ENCODE data around the gene NAPEPLD. TPM values are rescaled to one million over a fixed set of nuclear protein-coding genes. Genes with fewer than 3 reads are reported as not detected.
A peak's percentile ranks its signal among the peaks of the same experiment; 100 is the strongest.
"Not testable (repeated sequence)": the region's sequence is repeated elsewhere in the genome, so short reads cannot be mapped to it uniquely, and the experiment has no call there.

NAPEPLD gene
- polyA plus RNA-seq, 6 donors from 2014 or later, result 6.0 to 9.6 (median 6.6) TPM

- H3K27me3 Mint-ChIP-seq, result no peaks in the 10 kb centered on the region
- peak overlapping the region in 1 of 8 donors; percentile 45 for H3K4me3 Mint-ChIP-seq
- DNase-seq (no peak), ATAC-seq (ENCODE audit: low read depth in 2 of 2) (no peak)
- H3K36me3 Mint-ChIP-seq, result no peaks in the 10 kb centered on the region
- no peaks in the 10 kb centered on the region for H3K4me1 Mint-ChIP-seq
- no peaks in the 10 kb centered on the region for H3K9me3 Mint-ChIP-seq
- peak overlapping the region in 1 of 6 donors; percentile 74 for H3K27ac Mint-ChIP-seq
Measured at GRCh38 chr7:103058122-103058521, 90.8 kb downstream of the NAPEPLD start.

- ATAC-seq (ENCODE audit: low read depth in 2 of 2); DNase-seq: not testable (repeated sequence)
Measured at GRCh38 chr7:103056006-103056405, 92.9 kb downstream of the NAPEPLD start.

GRCh38 chr7:103051519-103051918 lies 97.4 kb downstream of the NAPEPLD start:
- DNase-seq (no peak), ATAC-seq (ENCODE audit: low read depth in 2 of 2) (no peak)
- no peaks in the 10 kb centered on the region for H3K4me1 Mint-ChIP-seq
- H3K36me3 Mint-ChIP-seq, result peaks cover 0 to 7% of the 10 kb centered on the region in 2 donors
- H3K9me3 Mint-ChIP-seq, result peaks cover 0 to 11% (median 4%) of the 10 kb centered on the region in 7 donors
- H3K27me3 Mint-ChIP-seq, result no peaks in the 10 kb centered on the region
- H3K27ac Mint-ChIP-seq, result peak overlapping the region in 2 of 6 donors; percentile 39
- H3K4me3 Mint-ChIP-seq, result no peak overlapping the region

More at GRCh38 chr7:103056006-103056405, 92.9 kb downstream of the NAPEPLD start:
- not testable (repeated sequence) for H3K4me3 Mint-ChIP-seq, H3K36me3 Mint-ChIP-seq, H3K4me1 Mint-ChIP-seq, H3K27ac Mint-ChIP-seq, H3K9me3 Mint-ChIP-seq, H3K27me3 Mint-ChIP-seq

Other genes with a start within 250 kb of the NAPEPLD start
- gene LRRC17, start 236.1 kb downstream of the NAPEPLD start, polyA plus RNA-seq (ENCODE audit: low read depth in 6 of 6), result 1 to 10 TPM in 1 of 6 donors, under 1 TPM in 1, not detected in 4; 0.40 to 1.2 TPM
- gene FBXL13, start 74.3 kb downstream of the NAPEPLD start, polyA plus RNA-seq (ENCODE audit: low read depth in 6 of 6), result 1 to 10 TPM in 1 of 6 donors, under 1 TPM in 4, not detected in 1; 0.45 to 1.8 (median 0.72) TPM
- gene ARMC10, start 74.0 kb downstream of the NAPEPLD start, polyA plus RNA-seq (ENCODE audit: low read depth in 6 of 6), result 10 to 100 TPM; 29.7 to 53.1 (median 38.6) TPM
- 10 to 100 TPM; 68.8 to 88.1 (median 75.2) TPM for gene PMPCB, start 148.3 kb upstream of the NAPEPLD start, polyA plus RNA-seq (ENCODE audit: low read depth in 6 of 6)
- 10 to 100 TPM in 5 of 6 donors, 1 to 10 TPM in 1; 5.7 to 27.4 (median 17.0) TPM for gene DNAJC2, start 195.7 kb upstream of the NAPEPLD start, polyA plus RNA-seq (ENCODE audit: low read depth in 6 of 6)
- gene PSMC2, start 198.5 kb upstream of the NAPEPLD start, polyA plus RNA-seq (ENCODE audit: low read depth in 6 of 6), result 100 to 1,000 TPM in 1 of 6 donors, 10 to 100 TPM in 5; 65.9 to 106 (median 82.5) TPM

Measured in naive B cell (primary cell).